ENCODE data around the gene RPA3.

DNA sequence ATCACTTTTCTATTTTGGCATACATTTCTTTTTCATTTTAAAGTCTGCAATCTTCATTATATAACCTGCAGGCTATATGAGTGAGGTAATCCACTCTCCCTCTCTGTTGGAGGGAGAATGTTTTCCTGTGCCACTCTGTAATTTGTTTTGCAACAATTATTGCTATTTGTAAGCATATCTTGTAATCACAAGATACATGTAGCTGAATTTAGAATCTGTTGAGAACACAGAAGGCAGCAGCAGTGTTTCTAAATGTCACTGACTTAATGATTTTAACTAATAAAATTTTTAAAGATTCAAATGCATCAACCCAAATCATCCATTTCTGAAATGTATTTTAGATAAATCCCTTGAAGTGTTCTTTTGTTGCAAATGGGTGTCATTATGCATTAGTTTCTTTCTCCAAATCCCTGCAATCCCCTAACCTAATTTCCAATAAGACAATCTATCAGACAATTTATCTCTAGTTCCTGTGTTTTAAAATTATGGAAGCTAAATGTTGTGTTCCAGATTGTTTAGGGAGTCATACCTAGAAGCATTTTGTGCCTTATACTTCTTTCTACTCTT lies 97.7 kb downstream of the RPA3 start:
- TF ChIP-seq, protein P1, sequence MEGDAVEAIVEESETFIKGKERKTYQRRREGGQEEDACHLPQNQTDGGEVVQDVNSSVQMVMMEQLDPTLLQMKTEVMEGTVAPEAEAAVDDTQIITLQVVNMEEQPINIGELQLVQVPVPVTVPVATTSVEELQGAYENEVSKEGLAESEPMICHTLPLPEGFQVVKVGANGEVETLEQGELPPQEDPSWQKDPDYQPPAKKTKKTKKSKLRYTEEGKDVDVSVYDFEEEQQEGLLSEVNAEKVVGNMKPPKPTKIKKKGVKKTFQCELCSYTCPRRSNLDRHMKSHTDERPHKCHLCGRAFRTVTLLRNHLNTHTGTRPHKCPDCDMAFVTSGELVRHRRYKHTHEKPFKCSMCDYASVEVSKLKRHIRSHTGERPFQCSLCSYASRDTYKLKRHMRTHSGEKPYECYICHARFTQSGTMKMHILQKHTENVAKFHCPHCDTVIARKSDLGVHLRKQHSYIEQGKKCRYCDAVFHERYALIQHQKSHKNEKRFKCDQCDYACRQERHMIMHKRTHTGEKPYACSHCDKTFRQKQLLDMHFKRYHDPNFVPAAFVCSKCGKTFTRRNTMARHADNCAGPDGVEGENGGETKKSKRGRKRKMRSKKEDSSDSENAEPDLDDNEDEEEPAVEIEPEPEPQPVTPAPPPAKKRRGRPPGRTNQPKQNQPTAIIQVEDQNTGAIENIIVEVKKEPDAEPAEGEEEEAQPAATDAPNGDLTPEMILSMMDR (conservative IDR thresholded peaks at IDR 0.05; ENCODE audit: low read depth, low read length) = no peak
- no peak for TF ChIP-seq EZH2 (IDR thresholded peaks at IDR 0.05; ENCODE audit: borderline replicate concordance, low read depth, low read length, poor library complexity, severe bottlenecking)
